ENCODE data around the gene SLC52A3. TPM values are rescaled to one million over a fixed set of nuclear protein-coding genes. Genes with fewer than 3 reads are reported as not detected.

Gene SLC52A3
- polyA plus RNA-seq, 4 donors: 8.5 to 22.1 (median 14.7) TPM

Other genes with a start within 250 kb of the SLC52A3 start
- gene CSNK2A1, start 224.7 kb downstream of the SLC52A3 start, polyA plus RNA-seq: 100 to 1,000 TPM in 1 of 4 donors, 10 to 100 TPM in 3; 24.0 to 107 (median 33.8) TPM
- gene TCF15, start 158.2 kb downstream of the SLC52A3 start, polyA plus RNA-seq: under 1 TPM in 2 of 4 donors, not detected in 2; 0.21 to 0.37 TPM
- 10 to 100 TPM in 3 of 4 donors, 1 to 10 TPM in 1; 9.5 to 33.2 (median 30.9) TPM for gene SRXN1, start 115.3 kb downstream of the SLC52A3 start, polyA plus RNA-seq
- gene SCRT2, start 92.7 kb downstream of the SLC52A3 start, polyA plus RNA-seq: not detected
- 10 to 100 TPM in 3 of 4 donors, 1 to 10 TPM in 1; 7.6 to 14.1 (median 11.7) TPM for gene FAM110A, start 65.2 kb upstream of the SLC52A3 start, polyA plus RNA-seq
- gene ANGPT4, start 147.8 kb upstream of the SLC52A3 start, polyA plus RNA-seq: under 1 TPM in 2 of 4 donors, not detected in 2; 0.01 to 0.70 TPM
- under 1 TPM in 2 of 4 donors, not detected in 2; 0.19 to 0.31 TPM for gene RSPO4, start 233.8 kb upstream of the SLC52A3 start, polyA plus RNA-seq